ENCODE results near the gene TPSG1.

The TPSG1 gene

GRCh38 chr16:1221628-1222552 lies 3.2 kb downstream of the TPSG1 start:
- H3K27me3 ChIP-seq (ENCODE audit: insufficient read depth, low read length, poor library complexity, severe bottlenecking) = no peaks in the 10 kb centered on the region

GRCh38 chr16:1220841-1221627 lies 4.0 kb downstream of the TPSG1 start:
- Histone ChIP-seq H3F3A (ENCODE audit: low read depth) (no peaks in the 10 kb centered on the region), H2AFZ (ENCODE audit: low read length) (no peak overlapping the region), H3K9ac (ENCODE audit: low read depth, low read length, poor library complexity, severe bottlenecking) (no peak overlapping the region), H4K20me1 (ENCODE audit: insufficient read depth, low read length, poor library complexity, severe bottlenecking) (no peaks in the 10 kb centered on the region), H3K4me3 (ENCODE audit: low read length, poor library complexity, severe bottlenecking) (no peak overlapping the region), H3K4me2 (ENCODE audit: low read depth, low read length, poor library complexity, severe bottlenecking) (no peak overlapping the region), H3K9me2 (replicated peaks; ENCODE audit: low read depth, low read length) (no peaks in the 10 kb centered on the region), H3K36me3 (ENCODE audit: insufficient read depth, low read length) (no peaks in the 10 kb centered on the region), H3K9me3 (ENCODE audit: insufficient read depth, low read depth, low read length) (no peaks in the 10 kb centered on the region), H3K4me1 (ENCODE audit: insufficient read depth, low read length, poor library complexity, severe bottlenecking) (no peaks in the 10 kb centered on the region), H3K27me3 (ENCODE audit: insufficient read depth, low read length, poor library complexity, severe bottlenecking) (no peaks in the 10 kb centered on the region), H3K79me2 (ENCODE audit: insufficient read depth, low read length) (no peaks in the 10 kb centered on the region)
- TF ChIP-seq CTCF (conservative IDR thresholded peaks at IDR 0.05; ENCODE audit: low read length) (no peak), EZH2phosphoT487 (IDR thresholded peaks at IDR 0.05; ENCODE audit: borderline replicate concordance) (no peak)

More at GRCh38 chr16:1221628-1222552, 3.2 kb downstream of the TPSG1 start:
- Histone ChIP-seq H3K4me2 (ENCODE audit: low read depth, low read length, poor library complexity, severe bottlenecking) (no peak overlapping the region), H3F3A (ENCODE audit: low read depth) (no peaks in the 10 kb centered on the region), H2AFZ (ENCODE audit: low read length) (no peak overlapping the region), H3K36me3 (ENCODE audit: insufficient read depth, low read length) (no peaks in the 10 kb centered on the region), H4K20me1 (ENCODE audit: insufficient read depth, low read length, poor library complexity, severe bottlenecking) (no peaks in the 10 kb centered on the region), H3K9me3 (ENCODE audit: insufficient read depth, low read depth, low read length) (no peaks in the 10 kb centered on the region), H3K9me2 (replicated peaks; ENCODE audit: low read depth, low read length) (no peaks in the 10 kb centered on the region), H3K4me3 (ENCODE audit: low read length, poor library complexity, severe bottlenecking) (no peak overlapping the region), H3K9ac (ENCODE audit: low read depth, low read length, poor library complexity, severe bottlenecking) (no peak overlapping the region), H3K79me2 (ENCODE audit: insufficient read depth, low read length) (no peaks in the 10 kb centered on the region), H3K4me1 (ENCODE audit: insufficient read depth, low read length, poor library complexity, severe bottlenecking) (no peaks in the 10 kb centered on the region)
- no peak for TF ChIP-seq CTCF (conservative IDR thresholded peaks at IDR 0.05; ENCODE audit: low read length)
- no peak for TF ChIP-seq EZH2phosphoT487 (IDR thresholded peaks at IDR 0.05; ENCODE audit: borderline replicate concordance)

GRCh38 chr16:1220098-1220728 lies 4.9 kb downstream of the TPSG1 start:
- Histone ChIP-seq H3K9me2 (replicated peaks; ENCODE audit: low read depth, low read length) (no peaks in the 10 kb centered on the region), H3F3A (ENCODE audit: low read depth) (no peaks in the 10 kb centered on the region), H4K20me1 (ENCODE audit: insufficient read depth, low read length, poor library complexity, severe bottlenecking) (no peaks in the 10 kb centered on the region), H3K4me1 (ENCODE audit: insufficient read depth, low read length, poor library complexity, severe bottlenecking) (no peaks in the 10 kb centered on the region), H3K36me3 (ENCODE audit: insufficient read depth, low read length) (no peaks in the 10 kb centered on the region), H3K4me2 (ENCODE audit: low read depth, low read length, poor library complexity, severe bottlenecking) (no peak overlapping the region), H3K9me3 (ENCODE audit: insufficient read depth, low read depth, low read length) (no peaks in the 10 kb centered on the region), H3K27me3 (ENCODE audit: insufficient read depth, low read length, poor library complexity, severe bottlenecking) (no peaks in the 10 kb centered on the region), H3K9ac (ENCODE audit: low read depth, low read length, poor library complexity, severe bottlenecking) (no peak overlapping the region), H3K79me2 (ENCODE audit: insufficient read depth, low read length) (no peaks in the 10 kb centered on the region), H2AFZ (ENCODE audit: low read length) (no peak overlapping the region), H3K4me3 (ENCODE audit: low read length, poor library complexity, severe bottlenecking) (no peak overlapping the region)
- TF ChIP-seq CTCF (conservative IDR thresholded peaks at IDR 0.05; ENCODE audit: low read length) (no peak), EZH2phosphoT487 (IDR thresholded peaks at IDR 0.05; ENCODE audit: borderline replicate concordance) (no peak)

All from Loucy (cell line).